Measurements from ENCODE around the gene PAFAH2. TPM values are rescaled to one million over a fixed set of nuclear protein-coding genes. Genes with fewer than 3 reads are reported as not detected.

PAFAH2 gene
- total RNA-seq, 1 experiment from 2014 or later, result 12.4 TPM

DNA sequence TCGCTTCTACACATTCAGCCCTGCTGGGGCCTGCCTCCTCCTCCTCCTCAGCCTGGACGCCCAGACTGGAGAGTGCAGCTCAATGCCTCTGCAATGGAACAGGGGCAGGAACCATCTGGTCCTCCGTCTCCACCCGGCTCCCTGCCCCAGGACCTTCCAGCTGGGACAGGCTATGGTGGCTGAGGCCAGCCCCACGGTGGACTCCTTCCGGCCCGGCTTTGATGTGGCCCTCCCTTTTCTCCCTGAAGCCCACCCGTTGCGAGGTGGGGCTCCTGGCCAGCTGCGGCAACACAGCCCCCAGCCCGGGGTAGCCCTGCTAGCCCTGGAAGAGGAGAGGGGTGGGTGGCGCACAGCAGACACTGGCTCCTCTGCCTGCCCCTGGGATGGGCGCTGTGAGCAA is 25.1 kb upstream of the PAFAH2 start:
- no peak overlapping the region for H4K91ac ChIP-seq (ENCODE audit: insufficient read length, low read depth, low read length)
- H3T11ph ChIP-seq (ENCODE audit: low read length), result no peak overlapping the region
- H3K9ac ChIP-seq (ENCODE audit: extremely low read depth, insufficient read length, low read length), result no peak overlapping the region
- H3K4me2 ChIP-seq (ENCODE audit: insufficient read depth, insufficient read length, low read length), result no peak overlapping the region
- Mint-ChIP-seq H3K27ac (no peak overlapping the region), H3K4me3 (no peak overlapping the region; a peak in 2 of 5 replicates), H3K4me1 (peaks cover 14 to 29% of the 10 kb centered on the region in 2 experiments), H3K9me3 (no peaks in the 10 kb centered on the region), H3K36me3 (ENCODE audit: insufficient read depth in 1 of 3, low read depth in 3 of 3) (no peaks in the 10 kb centered on the region), H3K27me3 (ENCODE audit: low read depth) (peaks cover 3% of the 10 kb centered on the region)
- H4K20me1 ChIP-seq (ENCODE audit: control insufficient read depth, insufficient read depth, insufficient read length), result no peaks in the 10 kb centered on the region
- H2BK5ac ChIP-seq (ENCODE audit: insufficient read length, low read length), result no peak overlapping the region
- no peak for DNase-seq
- H2BK15ac ChIP-seq (ENCODE audit: low read depth, low read length), result no peak overlapping the region
- no peaks in the 10 kb centered on the region for H3K9me3 ChIP-seq (ENCODE audit: control insufficient read depth, low read depth, low read length)
- H3K79me2 ChIP-seq (ENCODE audit: insufficient read depth, low read length), result no peaks in the 10 kb centered on the region
- H3K23me2 ChIP-seq (ENCODE audit: insufficient read length, low read depth, low read length, poor library complexity, severe bottlenecking), result no peaks in the 10 kb centered on the region
- H2BK20ac ChIP-seq (ENCODE audit: low read depth, low read length, poor library complexity, severe bottlenecking), result no peak overlapping the region
- no peak overlapping the region for H3K4ac ChIP-seq (ENCODE audit: low read depth, low read length)
- H2BK120ac ChIP-seq (ENCODE audit: low read depth, low read length, poor library complexity, severe bottlenecking), result no peak overlapping the region
- H3K4me1 ChIP-seq (ENCODE audit: insufficient read depth, low read length), result no peaks in the 10 kb centered on the region
- no peak overlapping the region for H2AFZ ChIP-seq (ENCODE audit: low read length)
- H2AK5ac ChIP-seq (ENCODE audit: insufficient read length, low read length), result no peak overlapping the region
- WGBS (ENCODE audit: extremely low coverage, insufficient read length, low lambda C conversion rate), result no CpG with 5 or more reads among the region's 13 CpGs
- no peak overlapping the region for H4K8ac ChIP-seq (replicated peaks; ENCODE audit: insufficient read length, low read depth, low read length)
- H3K79me1 ChIP-seq (ENCODE audit: insufficient read depth, low read depth, low read length, poor library complexity, severe bottlenecking), result no peaks in the 10 kb centered on the region
- no peak overlapping the region for H4K5ac ChIP-seq (ENCODE audit: insufficient read length, low read depth, low read length)
- TF ChIP-seq, protein P1, sequence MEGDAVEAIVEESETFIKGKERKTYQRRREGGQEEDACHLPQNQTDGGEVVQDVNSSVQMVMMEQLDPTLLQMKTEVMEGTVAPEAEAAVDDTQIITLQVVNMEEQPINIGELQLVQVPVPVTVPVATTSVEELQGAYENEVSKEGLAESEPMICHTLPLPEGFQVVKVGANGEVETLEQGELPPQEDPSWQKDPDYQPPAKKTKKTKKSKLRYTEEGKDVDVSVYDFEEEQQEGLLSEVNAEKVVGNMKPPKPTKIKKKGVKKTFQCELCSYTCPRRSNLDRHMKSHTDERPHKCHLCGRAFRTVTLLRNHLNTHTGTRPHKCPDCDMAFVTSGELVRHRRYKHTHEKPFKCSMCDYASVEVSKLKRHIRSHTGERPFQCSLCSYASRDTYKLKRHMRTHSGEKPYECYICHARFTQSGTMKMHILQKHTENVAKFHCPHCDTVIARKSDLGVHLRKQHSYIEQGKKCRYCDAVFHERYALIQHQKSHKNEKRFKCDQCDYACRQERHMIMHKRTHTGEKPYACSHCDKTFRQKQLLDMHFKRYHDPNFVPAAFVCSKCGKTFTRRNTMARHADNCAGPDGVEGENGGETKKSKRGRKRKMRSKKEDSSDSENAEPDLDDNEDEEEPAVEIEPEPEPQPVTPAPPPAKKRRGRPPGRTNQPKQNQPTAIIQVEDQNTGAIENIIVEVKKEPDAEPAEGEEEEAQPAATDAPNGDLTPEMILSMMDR (conservative IDR thresholded peaks at IDR 0.05), result no peak
- H3K27ac ChIP-seq (ENCODE audit: insufficient read length, low read depth, low read length), result no peak overlapping the region
- H2BK12ac ChIP-seq (ENCODE audit: insufficient read length, low read depth, low read length), result no peak overlapping the region
- no peak overlapping the region for H3K18ac ChIP-seq (ENCODE audit: insufficient read length, low read depth, low read length)
- no peak overlapping the region for H3K23ac ChIP-seq (ENCODE audit: insufficient read length, low read depth, low read length)
- H3K14ac ChIP-seq (ENCODE audit: insufficient read depth, low read length), result no peak overlapping the region
- no peaks in the 10 kb centered on the region for H3K27me3 ChIP-seq (ENCODE audit: insufficient read depth, low read length)
- no peak overlapping the region for H3K56ac ChIP-seq (ENCODE audit: insufficient read length, low read depth, low read length)

All from H9 (cell line).